Iris pigment epithelial cell (primary cell): ENCODE measurements around the gene NT5DC3.

Source experiments
- DNase-seq: peaks from one replicate; pipeline ENCODE4 v3.0.0-alpha.2; 2011; ENCODE audit warnings: low read depth

Gene NT5DC3

GRCh38 chr12:103751600-103751999 lies 89.4 kb downstream of the NT5DC3 start:
- no peak for DNase-seq

- DNase-seq = no peak
These were observed 89.9 kb downstream of the NT5DC3 start for GRCh38 chr12:103751171-103751570.

GRCh38 chr12:103748875-103749274 lies 92.2 kb downstream of the NT5DC3 start:
- DNase-seq = no peak

- DNase-seq = no peak
These were observed 93.0 kb downstream of the NT5DC3 start for GRCh38 chr12:103748002-103748401.

- DNase-seq = no peak
These were observed 95.1 kb downstream of the NT5DC3 start for GRCh38 chr12:103745962-103746361.

- DNase-seq = no peak
These were observed 97.2 kb downstream of the NT5DC3 start for GRCh38 chr12:103743788-103744187.

GRCh38 chr12:103742349-103742932 lies 98.6 kb downstream of the NT5DC3 start:
- peak; percentile 16 for DNase-seq

- no peak for DNase-seq
These were observed 103.2 kb downstream of the NT5DC3 start for GRCh38 chr12:103737881-103738280.

- DNase-seq = no peak
These were observed 104.5 kb downstream of the NT5DC3 start for GRCh38 chr12:103736572-103736971.

GRCh38 chr12:103735291-103735690 lies 105.7 kb downstream of the NT5DC3 start:
- DNase-seq = no peak

- no peak for DNase-seq
These were observed 106.2 kb downstream of the NT5DC3 start for GRCh38 chr12:103734863-103735262.

- no peak for DNase-seq
These were observed 109.5 kb downstream of the NT5DC3 start for GRCh38 chr12:103731539-103731938.

- DNase-seq = peak; percentile 9
These were observed 111.5 kb downstream of the NT5DC3 start for GRCh38 chr12:103729499-103729898.

- peak; percentile 64 for DNase-seq
These were observed 112.7 kb downstream of the NT5DC3 start for GRCh38 chr12:103728323-103728722.

GRCh38 chr12:103727638-103728037 lies 113.4 kb downstream of the NT5DC3 start:
- DNase-seq = no peak

- DNase-seq = no peak
These were observed 115.6 kb downstream of the NT5DC3 start for GRCh38 chr12:103725398-103725797.
